Activated effector memory CD4-positive, alpha-beta T cell treated with Interleukin-2 at 50 U/mL for 16 hours (primary cell): ENCODE measurements around the gene SLC23A2.

ENCODE experiments used
- DNase-seq: peaks from one replicate; pipeline ENCODE4 v3.0.0-alpha.2; 2020

The SLC23A2 gene

GRCh38 chr20:4810426-4811019 lies 190.8 kb downstream of the SLC23A2 start:
- DNase-seq = no peak

- DNase-seq = peak; percentile 8
Measured at GRCh38 chr20:4809707-4810106, 191.6 kb downstream of the SLC23A2 start.

GRCh38 chr20:4808872-4809271 lies 192.4 kb downstream of the SLC23A2 start:
- DNase-seq = no peak

- no peak for DNase-seq
Measured at GRCh38 chr20:4805663-4806449, 195.5 kb downstream of the SLC23A2 start.

GRCh38 chr20:4802527-4802926 lies 198.8 kb downstream of the SLC23A2 start:
- DNase-seq = no peak
